Endothelial cell of umbilical vein (primary cell): ENCODE results near the gene CIRBP. TPM values are rescaled to one million over a fixed set of nuclear protein-coding genes. Genes with fewer than 3 reads are reported as not detected.

ENCODE experiments used
- BruUV-seq: library from RNA; stranded (reverse); fragments of 400-500 nt; replicated peaks from 2 replicates; lab custom pipeline; 2021; lab: Mats Ljungman, UMichigan
- CTCF ChIA-PET: fragments of 300-600, 350-600 bp; sonication (Branson Sonifier 250); formaldehyde crosslinking; loops from one replicate; lab custom pipeline; 2021; ENCODE audit warnings: antibody characterized with exemption, inconsistent platforms; lab: Charles Lee
- POLR2A ChIA-PET: fragments of 300-600, 350-600 bp; sonication (Branson Sonifier 250); formaldehyde crosslinking; loops from one replicate; lab custom pipeline; 2021; ENCODE audit warnings: antibody characterized with exemption, inconsistent platforms; lab: Charles Lee
- DNase-seq: peaks from one replicate; pipeline ENCODE4 v3.0.0-alpha.2; 2011; ENCODE audit warnings: low read depth, low spot score
- FAIRE-seq: peaks from 2 replicates; lab custom pipeline; 2011; peaks lifted over from hg19 to GRCh38; lab: Jason Lieb, UNC
- H2AFZ ChIP-seq: 2 replicates; pipeline ENCODE4 v1.6.0; 2012; ENCODE audit warnings: low read depth, low read length, control low read depth, inconsistent platforms
- H3K27ac ChIP-seq: 2 replicates; pipeline ENCODE4 v1.5.1; 2011; ENCODE audit warnings: low read depth, mild to moderate bottlenecking, control low read depth, low read length, moderate library complexity; ENCODE audit not compliant: insufficient read depth
- H3K27me3 ChIP-seq, 2 experiments: 2 replicates each; pipeline versions ENCODE4 v1.6.0 to v1.6.1; 2011; ENCODE audit warnings: low read length in 2 of 2, mixed read lengths in 1 of 2; ENCODE audit not compliant: control insufficient read depth in 2 of 2, insufficient read depth in 2 of 2
- H3K36me3 ChIP-seq, 2 experiments: 2 replicates in 1 of 2; 3 replicates in 1 of 2; pipeline ENCODE4 v1.5.1; 2011; ENCODE audit warnings: low read length in 2 of 2, mild to moderate bottlenecking in 1 of 2, moderate library complexity in 1 of 2; ENCODE audit not compliant: control insufficient read depth in 2 of 2, insufficient read depth in 2 of 2; ENCODE audit errors: extremely low read depth in 1 of 2
- H3K4me1 ChIP-seq: 3 replicates; pipeline ENCODE4 v1.5.1; 2011; ENCODE audit warnings: mild to moderate bottlenecking, low read length; ENCODE audit not compliant: control insufficient read depth, insufficient read depth; ENCODE audit errors: extremely low read depth
- H3K4me2 ChIP-seq: 2 replicates; pipeline ENCODE4 v1.6.1; 2011; ENCODE audit warnings: low read length, control low read depth, mixed read lengths; ENCODE audit not compliant: insufficient read depth
- H3K4me3 ChIP-seq, 3 experiments: fragments of 200-600 bp in 1 of 3; sonication (generic), shearing (Covaris generic) in 1 of 3; replicated peaks in 1 of 3; 2 replicates each; pipeline ENCODE4 v1.5.1; 2011 to 2016; ENCODE audit warnings: control low read depth in 3 of 3, low read length in 3 of 3, mild to moderate bottlenecking in 2 of 3, inconsistent platforms in 1 of 3, low read depth in 1 of 3, moderate library complexity in 1 of 3; ENCODE audit not compliant: insufficient read depth in 1 of 3
- H3K79me2 ChIP-seq: 2 replicates; pipeline ENCODE4 v1.6.0; 2012; ENCODE audit warnings: low read length, inconsistent platforms; ENCODE audit not compliant: control insufficient read depth, insufficient read depth
- H3K9ac ChIP-seq: replicated peaks from 2 replicates; pipeline ENCODE3; 2011; ENCODE audit warnings: low read length, control low read depth; ENCODE audit not compliant: insufficient read depth; ENCODE audit errors: extremely low read depth
- H3K9me1 ChIP-seq: replicated peaks from 3 replicates; pipeline ENCODE4 v1.6.0; 2011; ENCODE audit warnings: mild to moderate bottlenecking, low read length; ENCODE audit not compliant: control insufficient read depth, insufficient read depth; ENCODE audit errors: extremely low read depth
- H3K9me3 ChIP-seq: replicated peaks from 2 replicates; pipeline ENCODE4 v1.5.1; 2012; ENCODE audit warnings: low read length, inconsistent platforms; ENCODE audit not compliant: control insufficient read depth, insufficient read depth
- H4K20me1 ChIP-seq: replicated peaks from 2 replicates; pipeline ENCODE3; 2011; ENCODE audit warnings: mild to moderate bottlenecking, low read length; ENCODE audit not compliant: control insufficient read depth, insufficient read depth; ENCODE audit errors: extremely low read depth
- CTCF ChIP-seq, 2 donors: IDR thresholded peaks; 1 replicate in 1 of 2; 2 replicates in 1 of 2; pipeline ENCODE4 v1.5.1; 2011; ENCODE audit warnings: low read length in 2 of 2, mild to moderate bottlenecking in 2 of 2, moderate library complexity in 2 of 2, control low read depth in 1 of 2, inconsistent platforms in 1 of 2, low read depth in 1 of 2; ENCODE audit not compliant: insufficient read depth in 1 of 2; ENCODE audit errors: extremely low read depth in 1 of 2
- EZH2 ChIP-seq: IDR thresholded peaks from 2 replicates; pipeline ENCODE4 v1.6.1; 2012; ENCODE audit warnings: borderline replicate concordance, low read depth, mild to moderate bottlenecking, moderate library complexity, low read length, inconsistent platforms; ENCODE audit not compliant: severe bottlenecking
- FOS ChIP-seq: IDR thresholded peaks from 2 replicates; pipeline ENCODE4 v1.6.1; 2011; ENCODE audit warnings: mild to moderate bottlenecking, low read length, moderate library complexity, borderline replicate concordance; ENCODE audit not compliant: insufficient read depth
- GATA2 ChIP-seq: IDR thresholded peaks from 2 replicates; pipeline ENCODE4 v1.7.0; 2011; ENCODE audit warnings: low read depth, mild to moderate bottlenecking, moderate library complexity, mixed read lengths, low read length; ENCODE audit not compliant: insufficient read length, insufficient read depth
- JUN ChIP-seq: IDR thresholded peaks from 2 replicates; pipeline ENCODE4 v1.6.1; 2011; ENCODE audit warnings: borderline replicate concordance, low read depth; ENCODE audit not compliant: insufficient read length, insufficient read depth
- MAX ChIP-seq: IDR thresholded peaks from 2 replicates; pipeline ENCODE4 v1.6.1; 2011; ENCODE audit not compliant: insufficient read depth, insufficient read length
- MYC ChIP-seq: IDR thresholded peaks from one replicate; pipeline ENCODE4 v1.6.1; 2011; ENCODE audit warnings: mild to moderate bottlenecking, low read depth, low read length
- POLR2A ChIP-seq: IDR thresholded peaks from 2 replicates; pipeline ENCODE4 v1.6.1; 2012; ENCODE audit warnings: low read depth, mild to moderate bottlenecking, control low read depth, low read length
- POLR2AphosphoS5 ChIP-seq: IDR thresholded peaks from 2 replicates; pipeline ENCODE4 v1.6.1; 2012; ENCODE audit warnings: low read depth, mild to moderate bottlenecking, control low read depth, low read length, moderate library complexity; ENCODE audit not compliant: insufficient read depth
- dilution Hi-C: fragments of 300-500 bp; cut with MboI; formaldehyde crosslinking; loops from one replicate; pipeline ENCODE4 v1.15.0; 2019; ENCODE audit warnings: low sequenced_read_pairs; ENCODE audit not compliant: extremely low pct_ligation_motif_present
- intact Hi-C: fragments of 100-400 bp; cut with micrococcal nuclease; formaldehyde crosslinking; loops from one replicate; pipeline ENCODE4 v1.10.0; 2022
- polyA plus RNA-seq, 4 experiments: library from polyadenylated mRNA; depleted of rRNA in 3 of 4; stranded (reverse) in 3 of 4; unstranded in 1 of 4; fragments of >200 nt; gene quantifications; 2 replicates each; pipeline versions ENCODE4 v1.2.1 to v1.2.3, GENCODE V29; 2011 to 2012; ENCODE audit warnings: missing spikeins in 1 of 4
- total RNA-seq: library from RNA; stranded (reverse); gene quantifications from 2 replicates; pipeline ENCODE4 v1.2.3, GENCODE V29; 2021

The CIRBP gene
- total and polyA plus RNA-seq, 2 donors (not counting 3 experiments of a cell fraction or from before 2014, with no cell fraction given), result 225 to 439 TPM

- Histone ChIP-seq H2AFZ (no peak overlapping the region), H3K79me2 (no peaks in the 10 kb centered on the region), H3K36me3 (no peaks in the 10 kb centered on the region), H3K9me1 (no peaks in the 10 kb centered on the region), H3K4me1 (peaks cover 8% of the 10 kb centered on the region), H3K4me3 (no peak overlapping the region), H3K27ac (no peak overlapping the region), H3K9ac (no peak overlapping the region), H3K4me2 (no peak overlapping the region), H3K27me3 (no peaks in the 10 kb centered on the region), H3K9me3 (no peaks in the 10 kb centered on the region), H4K20me1 (no peaks in the 10 kb centered on the region)
- BruUV-seq, result no TSS peak
- dilution Hi-C loops (no loop called here), intact Hi-C loops (no loop called here)
- CTCF ChIA-PET, result no interaction called here
- no peak for DNase-seq
- no peak for FAIRE-seq
- TF ChIP-seq GATA2 (no peak), FOS (no peak), MYC (no peak), POLR2AphosphoS5 (no peak), EZH2 (no peak), POLR2A (no peak), MAX (no peak), JUN (no peak), CTCF (IDR thresholded peaks at IDR 0.05; ENCODE audit: extremely low read depth in 1 of 2, insufficient read depth in 1 of 2, low read depth in 1 of 2, low read length in 2 of 2) (no peak)
- POLR2A ChIA-PET, result no interaction called here
These were observed 39.6 kb downstream of the CIRBP start for GRCh38 chr19:1308718-1309117.
